ENCODE measurements around the gene TBX4.

DNA sequence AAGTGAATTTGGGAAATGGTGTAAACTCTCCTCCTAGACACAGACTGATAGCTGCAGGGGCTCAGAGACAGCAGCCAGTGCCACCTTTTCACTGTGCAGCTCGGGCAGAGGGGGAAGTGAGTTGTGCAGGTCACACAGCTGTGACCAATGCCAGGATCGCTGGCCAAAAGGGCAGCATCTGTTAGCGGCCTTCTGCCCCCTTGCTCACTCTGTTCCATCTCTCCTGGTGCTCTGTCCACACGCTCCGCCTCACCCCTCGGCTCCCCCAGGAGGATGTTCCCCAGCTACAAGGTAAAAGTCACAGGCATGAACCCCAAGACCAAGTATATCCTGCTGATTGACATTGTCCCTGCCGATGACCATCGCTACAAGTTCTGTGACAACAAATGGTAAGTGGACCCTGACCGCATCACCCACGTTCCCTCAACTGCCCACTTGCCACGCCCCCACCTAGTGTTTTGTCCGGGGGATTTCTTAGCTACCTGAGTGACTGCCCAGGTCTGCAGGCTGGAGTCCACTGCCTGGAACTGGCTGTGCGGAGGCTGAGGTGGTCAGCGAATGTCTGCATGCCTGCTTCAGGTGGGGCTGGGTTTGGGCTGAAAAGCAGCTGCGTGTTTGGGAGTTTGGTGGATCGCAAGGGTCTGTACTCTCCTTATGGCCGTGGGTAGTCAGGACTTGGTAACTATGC is 13.5 kb downstream of the TBX4 start:
- TF ChIP-seq SP1 (IDR thresholded peaks at IDR 0.05) (no peak), BHLHE40 (IDR thresholded peaks at IDR 0.05; ENCODE audit: borderline replicate concordance) (no peak), SUZ12 (IDR thresholded peaks at IDR 0.05) (no peak), LEF1 (IDR thresholded peaks at IDR 0.05; ENCODE audit: borderline replicate concordance) (no peak), FOXM1 (IDR thresholded peaks at IDR 0.05; ENCODE audit: borderline replicate concordance) (no peak), FOXA1 (IDR thresholded peaks at IDR 0.05) (no peak), ARNT (IDR thresholded peaks at IDR 0.05) (no peak), FOXK2 (IDR thresholded peaks at IDR 0.05) (no peak), TARDBP (IDR thresholded peaks at IDR 0.05) (no peak), NFRKB (IDR thresholded peaks at IDR 0.05) (no peak)
- TF ChIP-seq, protein P1, sequence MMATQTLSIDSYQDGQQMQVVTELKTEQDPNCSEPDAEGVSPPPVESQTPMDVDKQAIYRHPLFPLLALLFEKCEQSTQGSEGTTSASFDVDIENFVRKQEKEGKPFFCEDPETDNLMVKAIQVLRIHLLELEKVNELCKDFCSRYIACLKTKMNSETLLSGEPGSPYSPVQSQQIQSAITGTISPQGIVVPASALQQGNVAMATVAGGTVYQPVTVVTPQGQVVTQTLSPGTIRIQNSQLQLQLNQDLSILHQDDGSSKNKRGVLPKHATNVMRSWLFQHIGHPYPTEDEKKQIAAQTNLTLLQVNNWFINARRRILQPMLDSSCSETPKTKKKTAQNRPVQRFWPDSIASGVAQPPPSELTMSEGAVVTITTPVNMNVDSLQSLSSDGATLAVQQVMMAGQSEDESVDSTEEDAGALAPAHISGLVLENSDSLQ (IDR thresholded peaks at IDR 0.05): no peak
